Astrocyte of the spinal cord (primary cell): ENCODE data around the gene TXNDC5.

Experiments
- DNase-seq: peaks from one replicate; pipeline ENCODE4 v3.0.0; 2011; ENCODE audit warnings: low read depth, low spot score
- H3K4me3 ChIP-seq: 2 replicates; pipeline ENCODE4 v1.5.1; 2011; ENCODE audit warnings: low read depth, mild to moderate bottlenecking, low read length, moderate library complexity
- CTCF ChIP-seq: IDR thresholded peaks from 2 replicates; pipeline ENCODE4 v1.5.1; 2012; ENCODE audit warnings: low read depth, mild to moderate bottlenecking, low read length, inconsistent platforms
- in situ Hi-C: cut with HindIII; loops from 2 replicates; pipeline ENCODE4 v1.10.0; 2017; ENCODE audit warnings: low sequenced_read_pairs

TXNDC5 gene

GRCh38 chr6:7917729-7918128 is 7.1 kb upstream of the TXNDC5 start:
- H3K4me3 ChIP-seq: no peak overlapping the region
- in situ Hi-C loops: no loop called here
- no peak for DNase-seq
- TF ChIP-seq CTCF: no peak

- in situ Hi-C loops: no loop called here
- H3K4me3 ChIP-seq: no peak overlapping the region
- no peak for TF ChIP-seq CTCF
- DNase-seq: no peak
Measured at GRCh38 chr6:7916959-7917358, 6.4 kb upstream of the TXNDC5 start.

- TF ChIP-seq CTCF: no peak
- no peak overlapping the region for H3K4me3 ChIP-seq
- peak; percentile 52 for DNase-seq
- in situ Hi-C loops: no loop called here
Measured at GRCh38 chr6:7914991-7915789, 4.6 kb upstream of the TXNDC5 start.

GRCh38 chr6:7914311-7914710 is 3.7 kb upstream of the TXNDC5 start:
- no peak for DNase-seq
- no peak for TF ChIP-seq CTCF
- in situ Hi-C loops: no loop called here
- no peak overlapping the region for H3K4me3 ChIP-seq

GRCh38 chr6:7912736-7913517 is 2.3 kb upstream of the TXNDC5 start:
- DNase-seq: no peak
- in situ Hi-C loops: no loop called here
- TF ChIP-seq CTCF: no peak
- H3K4me3 ChIP-seq: no peak overlapping the region

- in situ Hi-C loops: no loop called here
- no peak for DNase-seq
- TF ChIP-seq CTCF: no peak
- no peak overlapping the region for H3K4me3 ChIP-seq
Measured at GRCh38 chr6:7912024-7912423, 1.4 kb upstream of the TXNDC5 start.
